ENCODE measurements around the gene SEPSECS.

SEPSECS gene

DNA sequence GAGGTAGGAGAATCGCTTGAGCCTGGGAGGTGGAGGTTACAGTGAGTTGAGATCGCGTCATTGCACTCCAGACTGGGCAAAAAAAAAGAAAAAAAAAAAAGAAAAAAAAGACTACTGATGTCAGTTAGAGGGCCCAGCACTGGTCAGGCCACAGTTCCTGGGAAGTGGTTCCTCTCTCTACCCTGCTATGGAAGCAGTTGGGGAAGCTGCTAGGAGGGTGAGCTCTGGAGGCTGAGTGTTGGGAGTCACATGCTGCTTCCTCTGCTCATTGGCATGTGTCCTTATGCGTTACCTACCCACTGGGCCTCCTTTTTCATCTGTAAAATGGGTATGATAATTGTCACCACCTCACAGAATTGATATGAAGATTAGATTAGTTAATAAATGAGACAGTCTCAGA, 50.7 kb downstream of the SEPSECS start:
- TF ChIP-seq NFIC (IDR thresholded peaks at IDR 0.05), result no peak
- TF ChIP-seq CREB1 (IDR thresholded peaks at IDR 0.05; ENCODE audit: low read depth), result no peak
- no peak for TF ChIP-seq RAD21 (IDR thresholded peaks at IDR 0.05; ENCODE audit: low read depth)
- TF ChIP-seq MAX (IDR thresholded peaks at IDR 0.05), result no peak
- no peak for TF ChIP-seq FOXM1 (IDR thresholded peaks at IDR 0.05; ENCODE audit: borderline replicate concordance, low read depth)

GRCh38 chr4:25108556-25108955, 51.7 kb downstream of the SEPSECS start:
- TF ChIP-seq RAD21 (IDR thresholded peaks at IDR 0.05; ENCODE audit: low read depth), result no peak
- TF ChIP-seq TAF1 (IDR thresholded peaks at IDR 0.05; ENCODE audit: low read depth), result no peak
- no peak for TF ChIP-seq FOXM1 (IDR thresholded peaks at IDR 0.05; ENCODE audit: borderline replicate concordance, low read depth)
- no peak for TF ChIP-seq CREB1 (IDR thresholded peaks at IDR 0.05; ENCODE audit: low read depth)
- no peak for TF ChIP-seq REST (IDR thresholded peaks at IDR 0.05; ENCODE audit: low read depth)

GRCh38 chr4:25107827-25108516, 52.3 kb downstream of the SEPSECS start:
- TF ChIP-seq RAD21 (IDR thresholded peaks at IDR 0.05; ENCODE audit: low read depth) (no peak), ZBTB7A (IDR thresholded peaks at IDR 0.05; ENCODE audit: low read depth) (no peak)
- TF ChIP-seq, protein P1, sequence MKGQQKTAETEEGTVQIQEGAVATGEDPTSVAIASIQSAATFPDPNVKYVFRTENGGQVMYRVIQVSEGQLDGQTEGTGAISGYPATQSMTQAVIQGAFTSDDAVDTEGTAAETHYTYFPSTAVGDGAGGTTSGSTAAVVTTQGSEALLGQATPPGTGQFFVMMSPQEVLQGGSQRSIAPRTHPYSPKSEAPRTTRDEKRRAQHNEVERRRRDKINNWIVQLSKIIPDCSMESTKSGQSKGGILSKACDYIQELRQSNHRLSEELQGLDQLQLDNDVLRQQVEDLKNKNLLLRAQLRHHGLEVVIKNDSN (IDR thresholded peaks at IDR 0.05), result peak; percentile 61

DNA sequence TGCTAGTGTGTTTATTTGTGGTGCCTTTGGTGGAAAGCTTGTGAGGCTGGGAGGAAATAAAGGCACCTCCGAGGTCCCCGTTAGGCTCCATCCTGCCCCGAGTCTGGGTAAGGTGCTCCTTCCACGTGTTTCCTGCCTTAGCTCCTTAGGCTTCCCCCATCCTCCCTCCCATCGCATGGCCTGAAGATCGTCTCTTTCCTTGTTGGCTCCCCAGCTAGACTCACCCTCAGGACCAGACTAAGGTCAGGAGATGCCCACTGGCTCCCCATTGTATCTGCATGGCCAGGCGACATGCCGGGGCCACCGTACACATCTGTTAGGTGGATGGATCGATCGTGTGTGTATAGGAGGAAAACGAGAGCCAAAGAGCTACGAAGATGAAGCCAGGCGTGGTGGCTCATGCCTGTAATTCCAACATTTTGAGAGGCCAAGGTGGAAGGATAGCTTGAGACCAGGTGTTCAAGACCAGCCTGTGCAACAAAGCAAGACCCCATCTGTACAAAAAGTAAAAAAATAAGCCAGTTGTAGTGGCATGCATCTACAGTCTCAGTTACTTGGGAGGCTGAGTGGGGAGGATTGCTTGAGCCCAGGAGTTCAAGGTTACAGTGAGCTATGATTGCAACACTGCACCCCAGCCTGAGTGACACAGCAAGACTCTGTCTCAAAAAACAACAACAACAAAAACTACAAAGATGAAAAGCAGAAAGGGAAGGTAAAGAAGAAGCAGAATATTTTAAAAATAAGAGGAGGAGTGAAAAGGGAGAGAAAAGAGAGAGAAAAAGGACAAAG, 53.7 kb downstream of the SEPSECS start:
- TF ChIP-seq EP300 (IDR thresholded peaks at IDR 0.05; ENCODE audit: borderline replicate concordance) (no peak), TEAD4 (IDR thresholded peaks at IDR 0.05) (no peak), EGR1 (IDR thresholded peaks at IDR 0.05) (no peak), ZBTB7A (IDR thresholded peaks at IDR 0.05; ENCODE audit: low read depth) (no peak), REST (IDR thresholded peaks at IDR 0.05; ENCODE audit: low read depth) (no peak), CREB1 (IDR thresholded peaks at IDR 0.05; ENCODE audit: low read depth) (no peak), MAX (IDR thresholded peaks at IDR 0.05) (no peak), NFIC (IDR thresholded peaks at IDR 0.05) (no peak), YY1 (IDR thresholded peaks at IDR 0.05; ENCODE audit: low read depth) (no peak), TAF1 (IDR thresholded peaks at IDR 0.05; ENCODE audit: low read depth) (no peak), TCF12 (IDR thresholded peaks at IDR 0.05; ENCODE audit: low read depth) (no peak), FOXM1 (IDR thresholded peaks at IDR 0.05; ENCODE audit: borderline replicate concordance, low read depth) (no peak), RAD21 (IDR thresholded peaks at IDR 0.05; ENCODE audit: low read depth) (no peak)
- TF ChIP-seq, protein P1 (IDR thresholded peaks at IDR 0.05), result no peak

DNA sequence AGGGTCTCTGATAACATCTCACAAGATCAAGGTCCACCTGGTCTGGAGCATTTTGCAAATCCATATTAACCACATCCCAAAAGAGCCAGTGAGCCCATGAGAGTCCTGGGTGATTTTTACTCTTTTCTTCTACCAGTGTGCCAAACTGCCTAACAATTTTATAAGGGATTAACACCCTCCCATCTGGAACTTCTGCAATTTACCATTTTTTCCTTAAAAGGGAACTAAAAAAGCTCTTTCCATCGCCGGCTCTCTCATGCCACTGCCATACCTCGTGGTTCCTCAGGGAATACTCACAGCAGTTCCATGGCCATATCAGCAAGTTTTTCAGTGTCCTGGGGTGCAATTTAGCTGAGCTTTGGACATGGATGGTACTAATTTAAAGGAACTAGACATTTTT, 55.7 kb downstream of the SEPSECS start:
- TF ChIP-seq EP300 (IDR thresholded peaks at IDR 0.05; ENCODE audit: borderline replicate concordance), result no peak
- no peak for TF ChIP-seq REST (IDR thresholded peaks at IDR 0.05; ENCODE audit: low read depth)
- no peak for TF ChIP-seq TCF12 (IDR thresholded peaks at IDR 0.05; ENCODE audit: low read depth)
- no peak for TF ChIP-seq ZBTB7A (IDR thresholded peaks at IDR 0.05; ENCODE audit: low read depth)
- no peak for TF ChIP-seq CREB1 (IDR thresholded peaks at IDR 0.05; ENCODE audit: low read depth)
- TF ChIP-seq NFIC (IDR thresholded peaks at IDR 0.05), result no peak
- TF ChIP-seq CEBPB (IDR thresholded peaks at IDR 0.05), result no peak
- TF ChIP-seq, protein P1 (IDR thresholded peaks at IDR 0.05), result no peak
- TF ChIP-seq MAX (IDR thresholded peaks at IDR 0.05), result no peak
- no peak for TF ChIP-seq YY1 (IDR thresholded peaks at IDR 0.05; ENCODE audit: low read depth)
- TF ChIP-seq TAF1 (IDR thresholded peaks at IDR 0.05; ENCODE audit: low read depth), result no peak
- TF ChIP-seq RAD21 (IDR thresholded peaks at IDR 0.05; ENCODE audit: low read depth), result no peak
